Measurements from ENCODE around the gene KRT71.
"Not testable (repeated sequence)": the region's sequence is repeated elsewhere in the genome, so short reads cannot be mapped to it uniquely, and the experiment has no call there.

The KRT71 gene

GRCh38 chr12:52519826-52520662 lies 32.9 kb downstream of the KRT71 start, which contains the start of gene KRT5:
KRT5 (minus strand) TSS chr12:52520394; CDS start chr12:52520296, 98 bp downstream.
- no peak for ATAC-seq

GRCh38 chr12:52519387-52519703 lies 33.6 kb downstream of the KRT71 start:
- no peak for ATAC-seq

DNA sequence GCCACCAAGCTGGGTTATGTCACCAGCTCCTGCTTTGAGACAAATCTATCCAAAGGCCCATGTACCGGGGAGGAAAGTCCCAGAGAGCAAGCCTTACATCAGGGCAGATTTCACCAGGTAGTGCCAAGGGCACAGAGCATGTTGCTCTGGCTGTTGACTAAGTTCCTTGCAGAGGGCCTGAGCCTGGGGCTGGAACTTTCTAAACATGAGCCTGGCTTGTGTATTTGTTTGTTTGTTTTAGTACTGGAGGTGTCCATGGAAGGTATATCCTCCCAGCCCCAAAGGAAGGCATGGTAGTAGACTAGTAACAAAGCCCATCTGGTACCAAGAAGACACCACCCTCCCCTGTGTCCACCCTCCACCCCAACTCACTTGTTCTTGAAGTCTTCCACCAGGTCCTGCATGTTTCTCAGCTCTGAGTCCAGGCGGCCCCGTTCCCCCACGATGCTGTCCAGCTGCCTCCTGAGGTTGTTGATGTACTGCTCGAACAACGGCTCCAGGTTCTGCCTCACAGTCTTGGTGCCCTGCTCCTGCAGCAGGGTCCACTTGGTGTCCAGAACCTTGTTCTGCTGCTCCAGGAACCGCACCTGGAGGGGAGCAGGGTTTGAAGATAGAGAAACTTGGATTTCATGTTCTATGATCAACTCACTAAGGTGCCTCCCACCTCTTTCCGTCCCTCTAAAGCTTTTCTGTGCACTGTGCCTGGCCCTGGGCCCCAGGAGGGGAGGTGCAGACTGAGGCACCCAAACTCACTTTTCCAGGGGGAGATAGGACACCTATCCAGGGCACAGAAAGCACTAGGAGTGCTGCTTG lies 34.2 kb downstream of the KRT71 start:
- ATAC-seq = no peak

DNA sequence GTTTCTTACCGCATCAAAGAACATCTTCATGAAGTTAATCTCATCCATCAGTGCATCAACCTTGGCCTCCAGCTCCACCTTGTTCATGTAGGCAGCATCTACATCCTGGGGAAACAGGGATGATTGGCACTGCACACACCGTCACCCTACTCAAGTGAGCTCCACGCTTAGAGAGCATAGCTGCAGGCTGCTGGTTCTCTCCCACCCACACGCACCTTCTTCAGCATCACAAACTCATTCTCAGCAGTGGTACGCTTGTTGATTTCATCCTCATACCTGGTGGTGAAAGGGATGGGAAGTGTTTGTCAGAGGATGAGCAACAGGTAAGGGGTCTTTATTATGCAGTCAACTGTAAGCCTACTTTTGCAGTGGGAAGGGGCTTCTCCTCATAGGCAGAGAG lies 35.1 kb downstream of the KRT71 start:
- no peak for ATAC-seq

DNA sequence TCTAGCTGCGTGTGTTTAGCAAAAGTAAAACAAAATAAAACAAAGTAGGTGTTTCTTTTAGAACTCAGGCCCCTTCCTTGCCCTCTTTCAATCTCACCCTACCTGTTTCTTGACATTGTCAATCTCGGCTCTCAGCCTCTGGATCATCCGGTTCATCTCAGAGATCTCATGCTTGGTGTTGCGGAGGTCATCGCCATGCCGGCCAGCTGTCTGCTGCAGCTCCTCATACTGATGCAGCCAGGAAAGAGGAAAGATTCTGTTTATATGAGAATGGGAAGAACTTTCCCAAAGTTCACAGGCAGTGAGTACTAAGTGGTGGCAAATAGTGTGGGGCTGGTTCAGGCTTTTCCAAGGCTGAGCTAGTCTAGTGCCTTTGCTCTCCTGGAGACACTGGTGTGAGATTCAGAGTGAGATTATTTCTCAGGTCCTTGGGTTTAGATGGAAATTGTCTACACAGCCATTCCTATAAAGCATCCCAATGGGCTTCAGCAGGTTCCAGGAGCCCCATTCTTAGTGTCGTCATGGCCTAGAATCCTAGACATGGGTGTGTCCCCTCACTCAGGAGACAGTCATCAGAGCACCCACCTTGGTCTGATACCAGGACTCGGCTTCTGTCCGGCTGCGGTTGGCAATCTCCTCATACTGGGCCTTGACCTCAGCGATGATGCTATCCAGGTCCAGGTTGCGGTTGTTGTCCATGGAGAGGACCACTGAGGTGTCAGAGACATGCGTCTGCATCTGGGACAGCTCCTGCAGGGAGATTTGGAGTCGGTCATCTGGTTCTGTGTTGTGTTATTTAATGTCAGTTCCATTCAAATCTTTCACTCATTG lies 35.7 kb downstream of the KRT71 start:
- ATAC-seq = no peak

- no peak for ATAC-seq
Observed at GRCh38 chr12:52515927-52516831, 36.8 kb downstream of the KRT71 start.

- no peak for ATAC-seq
Observed at GRCh38 chr12:52515319-52515646, 37.7 kb downstream of the KRT71 start.

DNA sequence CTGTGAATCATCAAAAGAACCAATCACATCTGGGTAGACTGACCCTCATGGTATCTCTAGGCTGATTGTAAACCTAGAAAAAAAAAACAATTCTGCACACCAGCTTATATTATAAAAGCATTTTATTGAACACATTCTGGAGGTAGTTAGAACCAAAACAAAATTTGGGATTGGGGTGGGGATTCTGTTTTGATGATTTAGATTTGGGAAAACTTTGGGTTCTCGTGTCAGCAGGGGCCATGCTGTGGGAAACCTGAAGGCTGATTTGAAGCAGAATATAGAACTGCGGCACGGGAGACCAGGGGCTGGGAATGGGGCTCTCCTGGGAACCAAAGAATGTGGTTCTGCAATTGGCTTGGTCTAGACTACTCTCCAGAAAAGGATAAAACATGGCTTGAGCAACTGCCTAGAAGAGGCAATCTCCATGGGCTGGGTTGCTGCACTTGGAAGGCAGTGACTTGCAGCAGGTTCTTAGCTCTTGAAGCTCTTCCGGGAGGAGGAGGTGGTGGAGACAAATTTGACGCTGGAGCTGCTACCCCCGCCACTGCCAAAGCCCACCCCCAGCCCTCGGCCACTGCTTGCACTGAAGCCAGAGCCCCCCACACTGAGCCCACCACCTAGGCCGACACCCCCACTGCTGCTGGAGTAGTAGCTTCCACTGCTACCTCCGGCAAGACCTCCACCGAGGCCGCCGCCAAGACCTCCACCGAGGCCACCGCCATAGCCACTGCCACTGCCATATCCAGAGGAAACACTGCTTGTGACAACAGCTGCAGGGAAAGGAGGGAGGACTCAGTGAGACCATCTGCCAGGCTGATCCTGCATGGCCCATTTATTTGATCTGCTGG lies 38.2 kb downstream of the KRT71 start:
- ATAC-seq = no peak

GRCh38 chr12:52513736-52514135 lies 39.2 kb downstream of the KRT71 start:
- ATAC-seq = no peak

GRCh38 chr12:52508211-52508610 lies 44.7 kb downstream of the KRT71 start:
- ATAC-seq = no peak

- no peak for ATAC-seq
Observed at GRCh38 chr12:52506858-52507715, 45.9 kb downstream of the KRT71 start.

DNA sequence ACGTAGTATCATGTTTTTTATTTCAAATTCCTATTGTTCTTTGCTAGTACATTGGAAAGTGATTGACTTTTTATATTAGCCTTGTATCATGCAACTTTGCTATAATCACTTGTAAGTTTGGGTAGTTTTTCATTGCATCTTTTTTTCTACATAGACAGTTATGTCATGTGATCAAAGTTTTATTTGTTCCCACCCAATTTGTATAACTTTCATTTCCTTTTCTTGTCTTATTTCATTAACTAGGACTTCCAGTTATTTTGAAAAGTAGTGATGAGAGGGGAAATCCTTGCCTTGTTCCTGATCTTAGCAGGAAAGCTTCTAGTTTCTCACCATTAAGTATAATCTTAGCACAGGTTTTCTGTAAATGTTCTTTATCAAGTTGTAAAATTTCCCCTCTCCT lies 50.1 kb downstream of the KRT71 start:
- no peak for ATAC-seq

DNA sequence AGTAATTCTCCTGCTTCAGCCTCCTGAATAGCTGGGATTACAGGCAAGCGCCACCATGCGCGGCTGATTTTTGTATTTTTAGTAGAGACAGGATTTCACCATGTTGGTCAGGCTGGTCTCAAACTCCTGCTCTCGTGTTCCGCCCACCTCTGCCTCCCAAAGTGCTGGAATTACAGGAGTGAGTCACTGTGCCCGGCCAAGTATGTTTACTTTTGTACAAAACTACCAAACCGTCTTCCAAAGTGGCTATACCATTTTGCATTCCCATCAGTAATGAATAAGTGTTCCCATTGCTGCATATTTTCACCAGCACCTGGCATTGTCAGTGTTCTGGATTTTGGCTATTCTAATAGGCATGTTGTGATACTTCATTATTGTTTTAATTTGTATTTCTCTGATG lies 51.5 kb downstream of the KRT71 start:
- ATAC-seq = no peak

- ATAC-seq = not testable (repeated sequence)
Observed at GRCh38 chr12:52500574-52500973, 52.4 kb downstream of the KRT71 start.

DNA sequence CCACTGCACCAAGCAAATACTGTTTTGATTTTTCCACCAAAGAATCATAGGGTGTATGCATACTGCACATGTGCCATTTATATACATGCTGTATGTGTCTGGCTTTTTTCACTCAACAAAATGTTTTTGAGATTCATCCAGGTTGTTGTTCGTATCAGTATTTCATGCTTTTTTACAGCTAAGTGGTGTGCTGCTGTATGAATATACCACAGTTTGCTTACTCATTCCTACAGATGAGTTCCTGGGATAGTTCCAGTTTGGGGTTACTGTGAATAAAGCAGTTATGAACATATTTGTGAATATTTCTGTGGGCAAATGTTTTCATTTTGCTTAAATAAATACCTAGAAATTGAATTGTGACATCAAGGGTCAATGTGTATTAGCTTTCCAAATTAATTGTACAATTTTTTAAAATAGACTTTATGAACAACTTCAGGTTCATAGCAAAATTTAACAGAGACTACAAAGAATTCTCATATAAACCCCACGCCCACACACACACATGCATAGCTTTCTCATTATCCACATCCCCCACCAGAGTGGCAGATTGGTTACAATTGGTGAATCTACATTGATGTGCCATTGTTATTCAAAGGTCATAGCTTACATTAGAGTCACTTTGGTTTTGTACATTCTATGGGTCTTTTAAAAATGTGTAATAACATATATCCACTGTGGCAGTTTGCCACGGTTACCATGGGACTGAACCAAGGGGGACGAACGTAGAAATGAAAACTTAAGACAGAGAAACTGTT lies 53.0 kb downstream of the KRT71 start:
- no peak for ATAC-seq

GRCh38 chr12:52498946-52499345 lies 54.0 kb downstream of the KRT71 start:
- ATAC-seq = no peak

DNA sequence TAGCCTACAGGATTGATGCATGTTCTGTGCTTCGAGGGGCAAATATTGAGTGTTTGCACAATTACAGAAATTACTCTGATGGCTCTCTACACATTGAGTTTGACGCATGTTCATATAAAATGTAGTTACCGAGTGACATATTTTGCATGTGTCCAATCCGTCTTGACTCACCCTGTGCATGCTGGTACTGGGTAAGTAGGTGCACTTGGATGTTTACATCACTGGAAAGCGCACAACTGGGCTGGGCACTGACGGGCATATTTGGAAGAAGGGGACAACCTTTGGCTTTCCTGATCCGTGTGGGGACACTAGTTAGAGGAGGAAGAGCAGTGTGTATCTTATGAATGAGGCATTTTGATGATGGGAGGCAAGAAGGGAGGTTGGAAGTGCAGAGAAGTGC lies 55.0 kb downstream of the KRT71 start:
- no peak for ATAC-seq

GRCh38 chr12:52496590-52497071 lies 56.3 kb downstream of the KRT71 start:
- no peak for ATAC-seq

GRCh38 chr12:52496054-52496453 lies 56.9 kb downstream of the KRT71 start:
- no peak for ATAC-seq

Measured in activated CD4-positive, CD25-positive, alpha-beta regulatory T cell treated with anti-CD3 and anti-CD28 coated beads, Interleukin-2, amount 50 U/mL, for 24 hours (primary cell).